ENCODE results near the gene SLC16A13.
A peak's percentile ranks its signal among the peaks of the same experiment; 100 is the strongest.

Gene SLC16A13

GRCh38 chr17:7019839-7020519, 15.8 kb upstream of the SLC16A13 start:
- no peak for TF ChIP-seq SIN3A (IDR thresholded peaks at IDR 0.05; ENCODE audit: borderline replicate concordance, insufficient read depth, low read length)
- TF ChIP-seq POLR2AphosphoS5 (IDR thresholded peaks at IDR 0.05; ENCODE audit: low read depth, low read length), result no peak
- TF ChIP-seq FOXP2 (optimal IDR thresholded peaks at IDR 0.05; ENCODE audit: borderline replicate concordance, extremely low read depth, extremely low read length, insufficient read depth), result no peak
- TF ChIP-seq TAF1 (IDR thresholded peaks at IDR 0.05; ENCODE audit: borderline replicate concordance, insufficient read depth, low read length), result no peak
- TF ChIP-seq, protein P1, sequence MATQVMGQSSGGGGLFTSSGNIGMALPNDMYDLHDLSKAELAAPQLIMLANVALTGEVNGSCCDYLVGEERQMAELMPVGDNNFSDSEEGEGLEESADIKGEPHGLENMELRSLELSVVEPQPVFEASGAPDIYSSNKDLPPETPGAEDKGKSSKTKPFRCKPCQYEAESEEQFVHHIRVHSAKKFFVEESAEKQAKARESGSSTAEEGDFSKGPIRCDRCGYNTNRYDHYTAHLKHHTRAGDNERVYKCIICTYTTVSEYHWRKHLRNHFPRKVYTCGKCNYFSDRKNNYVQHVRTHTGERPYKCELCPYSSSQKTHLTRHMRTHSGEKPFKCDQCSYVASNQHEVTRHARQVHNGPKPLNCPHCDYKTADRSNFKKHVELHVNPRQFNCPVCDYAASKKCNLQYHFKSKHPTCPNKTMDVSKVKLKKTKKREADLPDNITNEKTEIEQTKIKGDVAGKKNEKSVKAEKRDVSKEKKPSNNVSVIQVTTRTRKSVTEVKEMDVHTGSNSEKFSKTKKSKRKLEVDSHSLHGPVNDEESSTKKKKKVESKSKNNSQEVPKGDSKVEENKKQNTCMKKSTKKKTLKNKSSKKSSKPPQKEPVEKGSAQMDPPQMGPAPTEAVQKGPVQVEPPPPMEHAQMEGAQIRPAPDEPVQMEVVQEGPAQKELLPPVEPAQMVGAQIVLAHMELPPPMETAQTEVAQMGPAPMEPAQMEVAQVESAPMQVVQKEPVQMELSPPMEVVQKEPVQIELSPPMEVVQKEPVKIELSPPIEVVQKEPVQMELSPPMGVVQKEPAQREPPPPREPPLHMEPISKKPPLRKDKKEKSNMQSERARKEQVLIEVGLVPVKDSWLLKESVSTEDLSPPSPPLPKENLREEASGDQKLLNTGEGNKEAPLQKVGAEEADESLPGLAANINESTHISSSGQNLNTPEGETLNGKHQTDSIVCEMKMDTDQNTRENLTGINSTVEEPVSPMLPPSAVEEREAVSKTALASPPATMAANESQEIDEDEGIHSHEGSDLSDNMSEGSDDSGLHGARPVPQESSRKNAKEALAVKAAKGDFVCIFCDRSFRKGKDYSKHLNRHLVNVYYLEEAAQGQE (IDR thresholded peaks at IDR 0.05; ENCODE audit: insufficient read depth in 1 of 2, low read depth in 2 of 2, low read length in 2 of 2), result no peak

DNA sequence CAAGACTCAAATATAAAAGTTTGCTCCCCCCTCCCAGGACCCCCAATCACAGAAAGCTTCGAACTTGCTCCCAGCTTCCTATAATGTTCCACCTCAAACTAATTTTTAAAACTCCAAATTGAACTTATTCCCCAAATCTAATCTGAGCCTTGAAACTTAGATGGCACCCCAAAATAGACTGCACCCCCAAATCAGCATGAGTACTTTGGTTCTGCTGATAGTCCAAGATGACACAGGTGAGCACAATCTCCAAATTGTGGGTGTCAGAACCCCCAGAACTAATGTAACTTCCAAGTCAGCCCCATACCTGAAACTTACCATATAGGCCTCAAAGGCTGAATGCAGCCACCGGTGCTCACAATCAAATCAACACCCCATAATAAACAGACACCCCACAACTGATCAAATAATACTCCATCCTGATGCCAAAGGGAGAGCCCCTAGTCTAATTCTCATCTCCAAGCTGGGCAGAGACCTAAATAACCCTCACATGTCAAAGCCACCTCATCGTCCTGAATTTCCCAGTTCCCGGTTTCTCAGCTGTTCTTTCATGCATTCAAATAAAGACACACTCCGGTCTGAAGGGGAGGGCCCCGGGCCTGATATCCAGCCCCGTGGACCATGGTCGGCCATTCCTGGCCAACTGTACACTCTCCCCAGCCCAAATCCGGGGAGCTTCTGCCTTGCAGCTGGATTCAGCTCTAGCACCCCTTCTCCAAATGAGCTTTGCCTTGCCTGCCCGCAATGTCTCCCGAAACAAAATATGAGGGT, 14.7 kb upstream of the SLC16A13 start:
- no peak for TF ChIP-seq FOXP2 (optimal IDR thresholded peaks at IDR 0.05; ENCODE audit: borderline replicate concordance, extremely low read depth, extremely low read length, insufficient read depth)
- no peak for TF ChIP-seq POLR2AphosphoS5 (IDR thresholded peaks at IDR 0.05; ENCODE audit: low read depth, low read length)
- TF ChIP-seq SIN3A (IDR thresholded peaks at IDR 0.05; ENCODE audit: borderline replicate concordance, insufficient read depth, low read length), result no peak
- no peak for TF ChIP-seq TAF1 (IDR thresholded peaks at IDR 0.05; ENCODE audit: borderline replicate concordance, insufficient read depth, low read length)
- TF ChIP-seq, protein P1 (IDR thresholded peaks at IDR 0.05; ENCODE audit: insufficient read depth in 1 of 2, low read depth in 2 of 2, low read length in 2 of 2), result no peak

GRCh38 chr17:7021993-7022778, 13.6 kb upstream of the SLC16A13 start:
- peak; percentile 75 for TF ChIP-seq FOXP2 (optimal IDR thresholded peaks at IDR 0.05; ENCODE audit: borderline replicate concordance, extremely low read depth, extremely low read length, insufficient read depth)
- no peak for TF ChIP-seq TAF1 (IDR thresholded peaks at IDR 0.05; ENCODE audit: borderline replicate concordance, insufficient read depth, low read length)
- no peak for TF ChIP-seq POLR2AphosphoS5 (IDR thresholded peaks at IDR 0.05; ENCODE audit: low read depth, low read length)
- TF ChIP-seq SIN3A (IDR thresholded peaks at IDR 0.05; ENCODE audit: borderline replicate concordance, insufficient read depth, low read length), result no peak
- TF ChIP-seq, protein P1 (IDR thresholded peaks at IDR 0.05; ENCODE audit: insufficient read depth in 1 of 2, low read depth in 2 of 2, low read length in 2 of 2), result no peak

GRCh38 chr17:7022781-7023571, 12.8 kb upstream of the SLC16A13 start, which contains the start of gene BCL6B:
Gene BCL6B, plus strand, starts transcription at chr17:7023050. Its CDS starts 622 bp downstream, at chr17:7023672.
- TF ChIP-seq POLR2AphosphoS5 (IDR thresholded peaks at IDR 0.05; ENCODE audit: low read depth, low read length), result no peak
- TF ChIP-seq, protein P1 (IDR thresholded peaks at IDR 0.05; ENCODE audit: insufficient read depth in 1 of 2, low read depth in 2 of 2, low read length in 2 of 2), result no peak
- TF ChIP-seq FOXP2 (optimal IDR thresholded peaks at IDR 0.05; ENCODE audit: borderline replicate concordance, extremely low read depth, extremely low read length, insufficient read depth), result no peak
- no peak for TF ChIP-seq TAF1 (IDR thresholded peaks at IDR 0.05; ENCODE audit: borderline replicate concordance, insufficient read depth, low read length)
- TF ChIP-seq SIN3A (IDR thresholded peaks at IDR 0.05; ENCODE audit: borderline replicate concordance, insufficient read depth, low read length), result no peak
